Measurements from ENCODE around the gene KRTAP19-8. TPM values are rescaled to one million over a fixed set of nuclear protein-coding genes. Genes with fewer than 3 reads are reported as not detected.

KRTAP19-8 gene
- total and polyA plus RNA-seq, 4 donors = not detected

DNA sequence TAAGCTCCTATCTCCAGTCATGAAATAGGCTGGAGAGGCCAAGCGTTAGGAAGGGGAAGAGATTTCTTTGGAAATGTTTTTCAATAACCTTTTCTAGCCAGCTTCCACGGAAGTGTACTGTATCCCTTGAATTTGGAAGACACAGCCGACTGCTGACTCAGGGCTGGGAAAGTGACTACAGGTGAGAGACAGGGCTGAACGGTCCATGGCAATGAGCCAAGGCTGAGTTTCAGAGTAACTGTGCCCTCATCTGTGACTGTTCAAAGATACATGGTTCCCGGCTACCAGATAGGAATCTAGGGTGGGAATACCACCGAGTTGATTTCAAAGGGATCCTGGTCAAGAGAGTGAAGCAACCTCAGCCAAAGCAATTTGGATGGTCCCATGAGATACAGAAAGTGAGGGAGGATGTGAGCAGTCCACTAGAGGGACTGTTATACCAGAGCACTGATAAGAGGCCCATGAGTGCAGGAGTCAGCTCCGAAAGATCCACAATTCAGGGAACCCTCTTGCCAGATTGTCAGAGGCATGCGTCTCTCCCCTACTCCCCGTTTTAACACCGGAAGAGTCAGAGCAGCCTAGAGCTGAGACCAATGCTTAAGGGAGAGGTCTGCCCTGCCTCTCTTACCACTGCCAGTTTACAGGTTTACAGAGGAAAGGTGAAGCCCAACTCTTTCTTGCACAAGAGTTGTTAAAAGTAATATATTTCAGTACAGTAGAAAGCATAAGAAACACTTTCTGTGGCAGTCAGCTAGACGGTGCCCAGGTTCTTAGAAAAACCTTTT, 3.2 kb upstream of the KRTAP19-8 start:
- TF ChIP-seq, protein P1, sequence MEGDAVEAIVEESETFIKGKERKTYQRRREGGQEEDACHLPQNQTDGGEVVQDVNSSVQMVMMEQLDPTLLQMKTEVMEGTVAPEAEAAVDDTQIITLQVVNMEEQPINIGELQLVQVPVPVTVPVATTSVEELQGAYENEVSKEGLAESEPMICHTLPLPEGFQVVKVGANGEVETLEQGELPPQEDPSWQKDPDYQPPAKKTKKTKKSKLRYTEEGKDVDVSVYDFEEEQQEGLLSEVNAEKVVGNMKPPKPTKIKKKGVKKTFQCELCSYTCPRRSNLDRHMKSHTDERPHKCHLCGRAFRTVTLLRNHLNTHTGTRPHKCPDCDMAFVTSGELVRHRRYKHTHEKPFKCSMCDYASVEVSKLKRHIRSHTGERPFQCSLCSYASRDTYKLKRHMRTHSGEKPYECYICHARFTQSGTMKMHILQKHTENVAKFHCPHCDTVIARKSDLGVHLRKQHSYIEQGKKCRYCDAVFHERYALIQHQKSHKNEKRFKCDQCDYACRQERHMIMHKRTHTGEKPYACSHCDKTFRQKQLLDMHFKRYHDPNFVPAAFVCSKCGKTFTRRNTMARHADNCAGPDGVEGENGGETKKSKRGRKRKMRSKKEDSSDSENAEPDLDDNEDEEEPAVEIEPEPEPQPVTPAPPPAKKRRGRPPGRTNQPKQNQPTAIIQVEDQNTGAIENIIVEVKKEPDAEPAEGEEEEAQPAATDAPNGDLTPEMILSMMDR (IDR thresholded peaks at IDR 0.05; ENCODE audit: control extremely low read depth, extremely low read depth) = no peak
- DNase-seq (no peak), ATAC-seq (ENCODE audit: insufficient read depth, low FRiP score) (no peak)
- no peak overlapping the region for H3K4me3 ChIP-seq
- H3K36me3 ChIP-seq (ENCODE audit: control insufficient read depth in 4 of 4, insufficient read depth in 4 of 4, low read length in 4 of 4) = no peaks in the 10 kb centered on the region
- H3K27me3 ChIP-seq (ENCODE audit: control insufficient read depth in 3 of 3, insufficient read depth in 3 of 3, low read length in 2 of 3) = no peaks in the 10 kb centered on the region
- H3K4me1 ChIP-seq (ENCODE audit: control insufficient read depth in 5 of 5, insufficient read depth in 5 of 5, low read length in 5 of 5) = peaks cover 0 to 4% (median 0%) of the 10 kb centered on the region in 5 donors
- H3K27ac ChIP-seq (ENCODE audit: low read depth in 1 of 2, low read length in 1 of 2) = no peak overlapping the region
- H3K9ac ChIP-seq (ENCODE audit: insufficient read depth in 1 of 2, low read length in 2 of 2) = no peak overlapping the region
- WGBS, 2 donors = 75 to 81% methylated on average over 11 of the region's 11 CpGs
- H3K9me3 ChIP-seq (ENCODE audit: control insufficient read depth in 4 of 4, insufficient read depth in 3 of 4, low read length in 3 of 4) = peaks cover 0 to 2% (median 0%) of the 10 kb centered on the region in 4 donors

DNA sequence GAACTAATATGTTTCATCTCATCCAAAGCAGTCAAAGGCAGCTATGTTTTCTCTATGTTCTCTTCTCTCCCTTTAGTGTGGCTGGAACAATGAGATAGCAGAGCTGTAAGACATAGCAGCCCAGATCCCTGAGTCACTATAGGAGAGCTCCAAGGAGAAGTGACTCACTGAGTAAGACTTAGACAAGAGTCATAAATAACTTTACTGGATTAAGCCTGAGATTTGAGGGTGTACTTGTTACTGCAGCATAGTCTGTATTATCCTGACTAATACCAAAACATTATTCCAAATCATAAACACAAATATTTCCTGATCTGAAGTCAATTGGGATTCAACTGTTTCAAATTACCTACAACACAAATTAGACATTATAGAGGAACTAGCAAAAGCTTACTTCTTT, 3.9 kb downstream of the KRTAP19-8 start:
- Histone ChIP-seq H3K4me3 (no peak overlapping the region), H3K27me3 (ENCODE audit: control insufficient read depth in 3 of 3, insufficient read depth in 3 of 3, low read length in 2 of 3) (no peaks in the 10 kb centered on the region), H3K36me3 (ENCODE audit: control insufficient read depth in 4 of 4, insufficient read depth in 4 of 4, low read length in 4 of 4) (no peaks in the 10 kb centered on the region), H3K4me1 (ENCODE audit: control insufficient read depth in 5 of 5, insufficient read depth in 5 of 5, low read length in 5 of 5) (no peaks in the 10 kb centered on the region), H3K9me3 (ENCODE audit: control insufficient read depth in 4 of 4, insufficient read depth in 3 of 4, low read length in 3 of 4) (no peaks in the 10 kb centered on the region), H3K27ac (ENCODE audit: low read depth in 1 of 2, low read length in 1 of 2) (no peak overlapping the region), H3K9ac (ENCODE audit: insufficient read depth in 1 of 2, low read length in 2 of 2) (no peak overlapping the region)
- DNase-seq (no peak), ATAC-seq (ENCODE audit: insufficient read depth, low FRiP score) (no peak)
- TF ChIP-seq, protein P1 (IDR thresholded peaks at IDR 0.05; ENCODE audit: control extremely low read depth, extremely low read depth) = no peak

DNA sequence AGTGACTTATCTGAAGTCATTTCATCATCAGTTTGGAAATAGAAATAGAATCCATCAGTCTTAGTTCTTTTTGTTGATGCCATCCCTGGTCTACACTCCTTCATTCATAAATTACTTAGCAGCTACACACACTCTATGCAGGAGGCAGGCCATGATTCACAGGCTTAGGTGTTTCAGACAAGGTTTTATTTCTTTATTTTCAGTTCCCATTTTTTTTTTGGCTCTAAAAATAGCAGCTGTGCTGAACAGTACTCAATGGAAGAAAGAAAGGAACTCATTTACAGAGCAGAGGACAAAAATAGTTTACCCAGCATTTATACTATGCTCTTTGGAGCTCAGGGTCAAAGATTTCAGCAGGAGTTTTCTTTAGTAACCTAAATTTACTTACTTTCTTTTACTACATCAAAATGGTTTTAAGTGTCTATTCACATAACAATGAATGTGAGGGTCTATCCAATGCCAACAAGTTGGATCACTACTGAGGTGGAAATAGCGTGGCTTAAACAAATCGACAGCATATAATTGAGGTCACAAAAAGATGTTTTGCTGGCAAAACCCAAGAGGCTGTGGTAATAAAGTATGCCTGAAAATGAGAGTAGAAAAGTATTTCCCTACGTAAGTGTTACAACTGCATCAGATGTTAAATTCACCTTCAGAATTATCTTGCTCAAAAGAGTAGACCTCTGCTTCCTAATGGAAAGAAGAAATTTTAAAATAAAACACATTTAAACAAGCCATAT, 7.7 kb downstream of the KRTAP19-8 start:
- Histone ChIP-seq H3K36me3 (ENCODE audit: control insufficient read depth in 4 of 4, insufficient read depth in 4 of 4, low read length in 4 of 4) (no peaks in the 10 kb centered on the region), H3K4me1 (ENCODE audit: control insufficient read depth in 5 of 5, insufficient read depth in 5 of 5, low read length in 5 of 5) (no peaks in the 10 kb centered on the region), H3K27ac (ENCODE audit: low read depth in 1 of 2, low read length in 1 of 2) (no peak overlapping the region), H3K27me3 (ENCODE audit: control insufficient read depth in 3 of 3, insufficient read depth in 3 of 3, low read length in 2 of 3) (no peaks in the 10 kb centered on the region), H3K4me3 (no peak overlapping the region), H3K9me3 (ENCODE audit: control insufficient read depth in 4 of 4, insufficient read depth in 3 of 4, low read length in 3 of 4) (no peaks in the 10 kb centered on the region), H3K9ac (ENCODE audit: insufficient read depth in 1 of 2, low read length in 2 of 2) (no peak overlapping the region)
- 84 to 91% methylated on average over 3 of the region's 3 CpGs for WGBS, 2 donors
- TF ChIP-seq, protein P1 (IDR thresholded peaks at IDR 0.05; ENCODE audit: control extremely low read depth, extremely low read depth) = no peak
- DNase-seq = peak in 1 of 3 donors; percentile 4
- no peak for ATAC-seq (ENCODE audit: insufficient read depth, low FRiP score)

All from lung (tissue), 12 donors.